HepG2 (cell line): ENCODE measurements around the gene USP7. TPM values are rescaled to one million over a fixed set of nuclear protein-coding genes. Genes with fewer than 3 reads are reported as not detected.

Source experiments
- CCDC6 ChIP-seq: sonication (generic); formaldehyde crosslinking; IDR thresholded peaks from 2 replicates; pipeline ENCODE4 v1.8.1; 2022; ENCODE audit warnings: mild to moderate bottlenecking, missing genetic modification reagents, moderate library complexity
- DNMT3B ChIP-seq: conservative IDR thresholded peaks from 2 replicates; pipeline ENCODE4 v1.6.1; 2016; ENCODE audit warnings: missing biosample characterization, control low read depth
- ISL2 ChIP-seq: sonication (generic); formaldehyde crosslinking; IDR thresholded peaks from 2 replicates; pipeline ENCODE4 v1.5.0; 2020; ENCODE audit warnings: missing genetic modification reagents
- KLF6 ChIP-seq: IDR thresholded peaks from 2 replicates; pipeline ENCODE4 v1.8.0; 2016; ENCODE audit warnings: missing biosample characterization, missing genetic modification reagents
- NR2C2 ChIP-seq: sonication (generic); formaldehyde crosslinking; IDR thresholded peaks from 2 replicates; pipeline ENCODE4 v1.4.0; 2020; ENCODE audit warnings: missing genetic modification reagents, mild to moderate bottlenecking, moderate library complexity, borderline replicate concordance
- SSRP1 ChIP-seq: IDR thresholded peaks from 2 replicates; pipeline ENCODE4 v1.6.1; 2016; ENCODE audit warnings: control low read depth
- TCF7L2 ChIP-seq: IDR thresholded peaks from 2 replicates; pipeline ENCODE4 v1.6.1; 2011; ENCODE audit warnings: mild to moderate bottlenecking, low read depth, low read length, moderate library complexity
- ZNF256 ChIP-seq: sonication (generic); formaldehyde crosslinking; conservative IDR thresholded peaks from 2 replicates; pipeline ENCODE4 v1.4.0; 2020; ENCODE audit warnings: missing genetic modification reagents
- ZNF713 ChIP-seq: sonication (generic); formaldehyde crosslinking; IDR thresholded peaks from 2 replicates; pipeline ENCODE4 v1.4.0; 2020; ENCODE audit warnings: mild to moderate bottlenecking, missing genetic modification reagents
- polyA plus RNA-seq, 8 experiments: library from polyadenylated mRNA; depleted of rRNA in 3 of 8; stranded (reverse) in 7 of 8; unstranded in 1 of 8; fragments of >200 nt; fragmentation: Illumina TruSeq in 4 of 8; extraction: Trizol in 4 of 8; gene quantifications; 2 replicates each; pipeline versions ENCODE4 v1.2.1 to v1.2.3, GENCODE V29; 2011 to 2016; ENCODE audit warnings: low read depth in 4 of 8, missing spikeins in 1 of 8, mixed read lengths in 1 of 8; ENCODE audit not compliant: insufficient read depth in 1 of 8
- total RNA-seq, 5 experiments: library from RNA; depleted of rRNA; stranded (reverse); fragments of >200 nt; fragmentation: Illumina TruSeq; extraction: Trizol; gene quantifications; 2 replicates each; pipeline ENCODE4 v1.2.3, GENCODE V29; 2016; ENCODE audit warnings: low read depth in 1 of 5
- TF ChIP-seq, protein P1 (sequence below): sonication (generic); formaldehyde crosslinking; IDR thresholded peaks from 2 replicates; pipeline ENCODE4 v1.8.1; 2023; ENCODE audit warnings: mild to moderate bottlenecking, missing genetic modification reagents, borderline replicate concordance
- TF ChIP-seq, protein P2 (sequence below): sonication (generic); formaldehyde crosslinking; IDR thresholded peaks from 2 replicates; pipeline ENCODE4 v1.5.1; 2020; ENCODE audit warnings: mild to moderate bottlenecking, missing genetic modification reagents, borderline replicate concordance
- TF ChIP-seq, protein P3 (sequence below): IDR thresholded peaks from 2 replicates; pipeline ENCODE4 v1.6.1; 2012; ENCODE audit warnings: inconsistent platforms
- TF ChIP-seq, protein P4 (sequence below), 2 experiments: sonication (generic) in 1 of 2; formaldehyde crosslinking in 1 of 2; IDR thresholded peaks; 2 replicates each; pipeline versions ENCODE4 v1.6.1 to v1.9.0; 2014 to 2022; ENCODE audit warnings: antibody characterized with exemption in 1 of 2, borderline replicate concordance in 1 of 2, inconsistent platforms in 1 of 2, low read depth in 1 of 2, missing genetic modification reagents in 1 of 2

The USP7 gene
- total and polyA plus RNA-seq, 2 of the 13 experiments (the other 11 are each of a cell fraction or from before 2014, with no cell fraction given), result 52.5 to 173 TPM

DNA sequence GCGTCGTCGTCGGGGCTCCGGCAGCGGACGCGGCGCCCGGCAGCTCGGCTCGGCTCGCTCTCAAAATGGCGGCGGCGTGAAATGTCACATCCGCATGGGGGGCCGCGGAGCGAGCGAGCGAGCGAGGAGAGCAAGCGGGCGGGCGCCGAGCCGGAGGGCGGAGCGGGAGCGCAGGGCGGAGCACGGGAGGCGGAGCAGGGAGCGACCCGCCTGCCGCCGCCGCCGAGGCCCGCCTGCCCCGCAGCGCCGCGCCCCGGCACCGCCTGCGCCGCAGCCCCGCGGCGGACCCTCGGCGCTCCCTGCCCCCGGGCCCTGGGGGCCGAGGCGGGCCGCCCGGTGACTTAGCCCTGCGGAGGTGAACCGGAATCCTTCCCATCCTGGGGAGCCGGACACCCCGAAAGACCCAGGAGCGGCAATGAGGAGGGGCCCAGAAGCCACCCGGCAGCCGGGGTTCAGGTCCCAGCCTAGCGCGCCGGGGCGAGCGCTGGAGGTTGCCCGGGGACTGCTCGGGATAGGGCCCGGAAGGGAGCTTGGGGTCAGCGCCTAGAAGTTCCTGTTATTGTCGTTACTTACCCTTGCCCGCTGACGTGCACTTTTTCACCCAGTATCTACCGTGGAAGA is at the start of gene USP7 (continued):
- TF ChIP-seq, protein P1, sequence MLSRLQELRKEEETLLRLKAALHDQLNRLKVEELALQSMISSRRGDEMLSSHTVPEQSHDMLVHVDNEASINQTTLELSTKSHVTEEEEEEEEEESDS (CRISPR knock-in tag), result no peak
- TF ChIP-seq, protein P2, sequence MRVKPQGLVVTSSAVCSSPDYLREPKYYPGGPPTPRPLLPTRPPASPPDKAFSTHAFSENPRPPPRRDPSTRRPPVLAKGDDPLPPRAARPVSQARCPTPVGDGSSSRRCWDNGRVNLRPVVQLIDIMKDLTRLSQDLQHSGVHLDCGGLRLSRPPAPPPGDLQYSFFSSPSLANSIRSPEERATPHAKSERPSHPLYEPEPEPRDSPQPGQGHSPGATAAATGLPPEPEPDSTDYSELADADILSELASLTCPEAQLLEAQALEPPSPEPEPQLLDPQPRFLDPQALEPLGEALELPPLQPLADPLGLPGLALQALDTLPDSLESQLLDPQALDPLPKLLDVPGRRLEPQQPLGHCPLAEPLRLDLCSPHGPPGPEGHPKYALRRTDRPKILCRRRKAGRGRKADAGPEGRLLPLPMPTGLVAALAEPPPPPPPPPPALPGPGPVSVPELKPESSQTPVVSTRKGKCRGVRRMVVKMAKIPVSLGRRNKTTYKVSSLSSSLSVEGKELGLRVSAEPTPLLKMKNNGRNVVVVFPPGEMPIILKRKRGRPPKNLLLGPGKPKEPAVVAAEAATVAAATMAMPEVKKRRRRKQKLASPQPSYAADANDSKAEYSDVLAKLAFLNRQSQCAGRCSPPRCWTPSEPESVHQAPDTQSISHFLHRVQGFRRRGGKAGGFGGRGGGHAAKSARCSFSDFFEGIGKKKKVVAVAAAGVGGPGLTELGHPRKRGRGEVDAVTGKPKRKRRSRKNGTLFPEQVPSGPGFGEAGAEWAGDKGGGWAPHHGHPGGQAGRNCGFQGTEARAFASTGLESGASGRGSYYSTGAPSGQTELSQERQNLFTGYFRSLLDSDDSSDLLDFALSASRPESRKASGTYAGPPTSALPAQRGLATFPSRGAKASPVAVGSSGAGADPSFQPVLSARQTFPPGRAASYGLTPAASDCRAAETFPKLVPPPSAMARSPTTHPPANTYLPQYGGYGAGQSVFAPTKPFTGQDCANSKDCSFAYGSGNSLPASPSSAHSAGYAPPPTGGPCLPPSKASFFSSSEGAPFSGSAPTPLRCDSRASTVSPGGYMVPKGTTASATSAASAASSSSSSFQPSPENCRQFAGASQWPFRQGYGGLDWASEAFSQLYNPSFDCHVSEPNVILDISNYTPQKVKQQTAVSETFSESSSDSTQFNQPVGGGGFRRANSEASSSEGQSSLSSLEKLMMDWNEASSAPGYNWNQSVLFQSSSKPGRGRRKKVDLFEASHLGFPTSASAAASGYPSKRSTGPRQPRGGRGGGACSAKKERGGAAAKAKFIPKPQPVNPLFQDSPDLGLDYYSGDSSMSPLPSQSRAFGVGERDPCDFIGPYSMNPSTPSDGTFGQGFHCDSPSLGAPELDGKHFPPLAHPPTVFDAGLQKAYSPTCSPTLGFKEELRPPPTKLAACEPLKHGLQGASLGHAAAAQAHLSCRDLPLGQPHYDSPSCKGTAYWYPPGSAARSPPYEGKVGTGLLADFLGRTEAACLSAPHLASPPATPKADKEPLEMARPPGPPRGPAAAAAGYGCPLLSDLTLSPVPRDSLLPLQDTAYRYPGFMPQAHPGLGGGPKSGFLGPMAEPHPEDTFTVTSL (CRISPR knock-in tag), result no peak; the same call in 1 of the 2 replicates
- peak; percentile 45; the same call in 1 of the 2 replicates for TF ChIP-seq ISL2
- no peak for TF ChIP-seq SSRP1 (CRISPR knock-in tag)
- TF ChIP-seq NR2C2 (CRISPR knock-in tag), result no peak
- no peak for TF ChIP-seq ZNF256
- TF ChIP-seq, protein P3, sequence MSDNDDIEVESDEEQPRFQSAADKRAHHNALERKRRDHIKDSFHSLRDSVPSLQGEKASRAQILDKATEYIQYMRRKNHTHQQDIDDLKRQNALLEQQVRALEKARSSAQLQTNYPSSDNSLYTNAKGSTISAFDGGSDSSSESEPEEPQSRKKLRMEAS, result peak; percentile 90
- TF ChIP-seq, protein P4, sequence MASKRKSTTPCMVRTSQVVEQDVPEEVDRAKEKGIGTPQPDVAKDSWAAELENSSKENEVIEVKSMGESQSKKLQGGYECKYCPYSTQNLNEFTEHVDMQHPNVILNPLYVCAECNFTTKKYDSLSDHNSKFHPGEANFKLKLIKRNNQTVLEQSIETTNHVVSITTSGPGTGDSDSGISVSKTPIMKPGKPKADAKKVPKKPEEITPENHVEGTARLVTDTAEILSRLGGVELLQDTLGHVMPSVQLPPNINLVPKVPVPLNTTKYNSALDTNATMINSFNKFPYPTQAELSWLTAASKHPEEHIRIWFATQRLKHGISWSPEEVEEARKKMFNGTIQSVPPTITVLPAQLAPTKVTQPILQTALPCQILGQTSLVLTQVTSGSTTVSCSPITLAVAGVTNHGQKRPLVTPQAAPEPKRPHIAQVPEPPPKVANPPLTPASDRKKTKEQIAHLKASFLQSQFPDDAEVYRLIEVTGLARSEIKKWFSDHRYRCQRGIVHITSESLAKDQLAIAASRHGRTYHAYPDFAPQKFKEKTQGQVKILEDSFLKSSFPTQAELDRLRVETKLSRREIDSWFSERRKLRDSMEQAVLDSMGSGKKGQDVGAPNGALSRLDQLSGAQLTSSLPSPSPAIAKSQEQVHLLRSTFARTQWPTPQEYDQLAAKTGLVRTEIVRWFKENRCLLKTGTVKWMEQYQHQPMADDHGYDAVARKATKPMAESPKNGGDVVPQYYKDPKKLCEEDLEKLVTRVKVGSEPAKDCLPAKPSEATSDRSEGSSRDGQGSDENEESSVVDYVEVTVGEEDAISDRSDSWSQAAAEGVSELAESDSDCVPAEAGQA (IDR thresholded peaks at IDR 0.05; ENCODE audit: low read depth), result peak; percentile 93
- TF ChIP-seq, protein P4 (CRISPR knock-in tag; IDR thresholded peaks at IDR 0.05; ENCODE audit: borderline replicate concordance), result peak; percentile 45; the same call in 1 of the 2 replicates
- TF ChIP-seq KLF6, result peak; percentile 37; the same call in 1 of the 2 replicates
- TF ChIP-seq CCDC6, result peak; percentile 51
- no peak for TF ChIP-seq TCF7L2
- TF ChIP-seq ZNF713 (CRISPR knock-in tag), result 0 out of 2 replicates have a peak, but pooled peaks have one; percentile 30
- no peak for TF ChIP-seq DNMT3B (CRISPR knock-in tag)
